ENCODE results near the gene FUCA1.

DNA sequence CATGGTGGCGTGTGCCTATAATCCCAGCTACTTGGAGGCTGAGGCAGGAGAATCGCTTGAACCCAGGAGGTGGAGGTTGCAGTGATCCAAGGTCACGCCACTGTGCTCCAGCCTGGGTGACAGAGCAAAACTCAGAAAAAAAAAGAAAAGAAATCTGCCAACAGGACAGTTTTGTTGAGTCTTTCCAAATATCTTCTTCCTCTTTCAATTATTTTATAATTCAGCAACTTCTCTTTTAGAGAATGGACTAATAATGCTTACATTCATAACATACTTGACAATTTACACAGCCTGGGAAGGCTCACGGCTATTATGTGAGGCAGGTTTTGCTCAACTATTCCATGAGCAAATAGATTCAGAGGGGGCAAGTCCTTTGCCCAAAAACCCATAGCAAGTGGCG is 27.0 kb upstream of the FUCA1 start:
- TF ChIP-seq CTCF (conservative IDR thresholded peaks at IDR 0.05; ENCODE audit: low read depth, low read length), result no peak
- no peak for TF ChIP-seq POLR2A (IDR thresholded peaks at IDR 0.05; ENCODE audit: low read depth, low read length)
- TF ChIP-seq MAFK (IDR thresholded peaks at IDR 0.05; ENCODE audit: low read depth, low read length), result no peak
- no peak for TF ChIP-seq BHLHE40 (IDR thresholded peaks at IDR 0.05; ENCODE audit: low read depth, low read length)
- TF ChIP-seq CHD1 (IDR thresholded peaks at IDR 0.05; ENCODE audit: low read depth, low read length), result no peak
- TF ChIP-seq RCOR1 (IDR thresholded peaks at IDR 0.05; ENCODE audit: insufficient replicate concordance, low read length), result no peak
- TF ChIP-seq, protein P1, sequence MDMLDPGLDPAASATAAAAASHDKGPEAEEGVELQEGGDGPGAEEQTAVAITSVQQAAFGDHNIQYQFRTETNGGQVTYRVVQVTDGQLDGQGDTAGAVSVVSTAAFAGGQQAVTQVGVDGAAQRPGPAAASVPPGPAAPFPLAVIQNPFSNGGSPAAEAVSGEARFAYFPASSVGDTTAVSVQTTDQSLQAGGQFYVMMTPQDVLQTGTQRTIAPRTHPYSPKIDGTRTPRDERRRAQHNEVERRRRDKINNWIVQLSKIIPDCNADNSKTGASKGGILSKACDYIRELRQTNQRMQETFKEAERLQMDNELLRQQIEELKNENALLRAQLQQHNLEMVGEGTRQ (IDR thresholded peaks at IDR 0.05; ENCODE audit: low read depth, low read length), result no peak
- TF ChIP-seq ELK1 (IDR thresholded peaks at IDR 0.05; ENCODE audit: borderline replicate concordance, low read depth, low read length), result no peak
- no peak for TF ChIP-seq RAD21 (IDR thresholded peaks at IDR 0.05; ENCODE audit: low read length)
- TF ChIP-seq NFE2L2 (IDR thresholded peaks at IDR 0.05; ENCODE audit: low read depth, low read length), result no peak
- TF ChIP-seq RFX5 (IDR thresholded peaks at IDR 0.05; ENCODE audit: low read depth, low read length), result no peak
- no peak for TF ChIP-seq SMC3 (IDR thresholded peaks at IDR 0.05; ENCODE audit: low read depth, low read length)
- no peak for TF ChIP-seq MXI1 (IDR thresholded peaks at IDR 0.05; ENCODE audit: borderline replicate concordance, low read depth, low read length)
- no peak for TF ChIP-seq FOS (IDR thresholded peaks at IDR 0.05; ENCODE audit: low read depth, low read length)
